GM19397 (cell line): ENCODE results near the gene CATSPERD.

Source experiments
- ATAC-seq: cut with Tn5 transposase; IDR thresholded peaks from one replicate; pipeline ENCODE4 v1.9.1; 2021; ENCODE audit warnings: mild to moderate bottlenecking, moderate library complexity; ENCODE audit not compliant: unreplicated experiment

CATSPERD gene

GRCh38 chr19:5784581-5785147 lies 64.2 kb downstream of the CATSPERD start, which contains the start of gene PRR22:
Gene PRR22 (minus strand): TSS chr19:5784746. CDS start chr19:5784660, 86 bp downstream.
- no peak for ATAC-seq

GRCh38 chr19:5785423-5785822 lies 65.0 kb downstream of the CATSPERD start:
- no peak for ATAC-seq

DNA sequence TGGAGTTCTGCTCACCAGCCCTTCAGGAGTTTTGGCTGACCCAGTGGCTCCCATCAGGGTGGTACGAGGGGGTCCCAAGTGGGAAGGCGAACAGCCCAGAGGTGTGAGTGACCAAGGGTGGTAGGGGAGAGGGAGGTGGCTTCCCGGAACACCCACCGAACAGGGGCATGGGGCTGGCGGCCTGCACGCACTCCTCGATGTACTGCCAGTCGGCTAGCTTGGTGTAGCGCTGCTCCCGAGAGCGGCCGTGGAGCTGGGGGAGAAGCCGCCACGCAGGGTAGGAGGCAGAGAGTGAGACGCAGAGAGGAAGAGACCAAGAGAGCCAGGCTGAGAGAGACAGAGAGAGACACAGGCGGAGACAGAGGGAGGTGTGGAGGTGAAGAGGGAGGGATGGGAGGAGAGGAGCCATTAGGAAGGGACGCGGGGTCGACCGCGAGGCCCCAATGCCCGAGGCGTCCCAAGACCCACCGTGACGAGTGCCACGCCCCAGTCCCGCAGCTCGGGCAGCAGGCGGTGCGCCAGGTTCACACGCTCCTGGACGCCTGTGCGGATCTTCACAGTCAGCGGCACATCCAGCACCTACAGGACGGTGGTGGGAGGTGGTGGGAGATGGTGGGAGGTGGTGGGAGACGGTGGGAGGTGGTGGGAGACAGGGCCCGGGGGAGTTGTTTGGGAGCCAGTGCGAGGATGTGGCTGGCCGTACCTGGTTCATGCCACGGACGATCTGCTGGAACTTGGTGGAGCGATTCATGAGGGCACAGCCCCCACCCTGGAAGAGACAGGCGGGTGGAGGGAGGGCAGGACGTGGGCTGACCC lies 66.4 kb downstream of the CATSPERD start:
- no peak for ATAC-seq

DNA sequence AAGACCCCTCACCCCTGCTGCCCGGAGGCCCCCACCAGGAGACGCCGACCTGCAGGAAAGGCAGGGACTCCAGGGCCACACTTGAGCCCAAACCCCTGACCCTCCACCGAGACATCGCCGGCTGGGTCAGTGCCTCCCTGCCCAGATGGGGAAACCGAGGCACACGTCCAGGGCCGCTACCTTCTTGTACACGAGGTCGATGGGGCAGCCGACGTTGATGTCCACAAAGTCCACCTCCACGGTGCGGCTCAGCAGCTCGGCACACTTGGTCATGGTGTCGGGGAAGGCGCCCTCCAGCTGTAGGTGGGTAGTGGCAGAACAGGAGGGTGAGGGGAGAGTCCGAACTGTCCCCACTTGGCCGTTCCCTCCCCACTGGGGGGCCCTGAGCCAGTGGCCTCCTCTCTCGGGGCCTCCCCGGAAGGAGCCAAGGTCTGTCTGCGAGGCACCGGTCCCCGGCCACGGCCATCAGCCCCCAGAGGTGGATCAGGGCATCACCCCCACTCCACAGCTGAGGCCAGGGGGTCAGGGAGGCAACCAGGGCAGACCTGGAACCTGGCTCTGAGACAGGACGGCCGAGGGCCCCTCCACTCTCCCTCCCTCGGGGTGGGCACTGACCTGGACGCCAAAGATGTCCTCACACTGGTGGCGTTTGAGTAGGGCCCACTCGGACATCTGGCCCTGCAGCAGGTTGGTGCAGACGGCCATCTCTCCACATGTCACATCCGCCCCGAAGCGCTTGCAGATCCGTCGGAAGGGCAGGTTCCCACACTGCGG lies 67.2 kb downstream of the CATSPERD start:
- no peak for ATAC-seq

GRCh38 chr19:5788422-5788821 lies 68.0 kb downstream of the CATSPERD start:
- ATAC-seq: no peak

DNA sequence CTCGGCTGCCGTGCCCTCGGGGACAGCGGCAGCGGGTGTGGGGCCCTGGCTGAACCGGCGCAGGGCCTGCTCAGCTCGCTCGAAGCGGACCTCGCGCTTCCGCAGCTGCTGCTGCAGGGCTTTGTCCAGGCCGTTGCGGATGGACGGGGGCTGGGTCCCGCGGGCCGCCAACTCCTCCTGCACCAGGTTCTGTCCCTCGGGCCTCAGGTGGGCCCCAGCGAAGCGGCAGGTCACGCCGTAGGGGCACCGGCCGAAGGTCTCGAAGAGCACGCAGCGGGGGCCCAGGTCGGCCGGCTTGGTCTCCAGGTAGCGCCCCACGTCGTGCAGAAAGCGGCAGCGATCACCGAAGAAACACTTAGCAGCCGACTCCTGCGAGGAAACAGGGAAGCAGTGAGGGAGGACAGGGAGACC lies 68.9 kb downstream of the CATSPERD start:
- ATAC-seq: no peak

DNA sequence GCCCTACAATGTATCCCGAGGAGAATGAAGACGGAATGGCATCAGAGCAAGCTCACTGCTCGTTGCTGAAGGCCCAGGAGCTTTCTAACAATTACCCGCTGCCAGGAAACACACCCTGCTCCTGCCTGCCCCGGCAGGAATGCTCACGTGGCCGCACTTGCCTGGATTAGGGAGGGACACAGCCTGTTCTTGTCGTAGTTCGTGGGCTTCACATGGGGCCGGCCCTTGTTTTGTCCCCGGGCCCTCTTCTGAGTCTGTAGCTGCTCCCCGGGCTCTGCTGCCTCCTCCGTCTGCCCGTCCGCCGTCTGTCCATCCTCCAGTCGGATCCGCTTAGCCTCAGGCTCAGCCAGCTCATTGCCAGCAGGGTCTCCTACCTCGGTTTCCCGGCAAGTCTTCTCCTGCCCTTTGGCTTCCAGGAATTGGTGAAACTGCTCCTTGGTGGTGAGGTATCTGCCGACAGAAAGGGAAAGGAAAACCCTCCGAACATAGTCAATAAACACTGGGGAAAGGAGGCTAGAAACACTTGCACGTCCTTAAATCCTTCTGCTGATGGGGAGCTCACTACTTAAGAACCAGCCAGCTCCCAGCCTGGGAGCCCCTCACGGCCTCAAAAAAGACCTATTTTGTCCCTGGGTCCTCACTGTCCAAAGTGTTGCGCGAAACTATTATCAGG lies 69.6 kb downstream of the CATSPERD start:
- no peak for ATAC-seq

GRCh38 chr19:5790559-5791520 lies 70.4 kb downstream of the CATSPERD start, which contains the start of gene DUS3L:
Gene DUS3L (minus strand): TSS chr19:5791163. CDS start chr19:5791141, 22 bp downstream.
- peak; percentile 90 for ATAC-seq

DNA sequence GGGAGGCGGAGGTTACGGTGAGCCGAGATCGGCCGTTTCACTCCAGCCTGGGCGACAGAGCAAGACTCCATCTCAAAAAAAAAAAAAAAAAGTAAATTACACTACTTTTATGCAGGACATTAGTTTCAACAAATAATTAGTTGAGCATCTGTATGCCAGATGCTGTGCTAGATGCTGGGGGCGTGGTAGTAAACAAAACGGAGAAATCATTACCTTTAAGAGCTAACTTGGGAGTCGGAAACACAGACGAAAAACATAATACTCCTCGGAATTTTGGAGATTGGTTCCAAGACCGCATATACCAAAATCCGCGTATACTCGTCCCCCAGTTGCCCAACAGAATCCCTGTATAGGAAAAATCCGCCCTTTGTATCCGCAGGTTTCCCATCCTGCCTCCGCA lies 71.8 kb downstream of the CATSPERD start:
- no peak for ATAC-seq

DNA sequence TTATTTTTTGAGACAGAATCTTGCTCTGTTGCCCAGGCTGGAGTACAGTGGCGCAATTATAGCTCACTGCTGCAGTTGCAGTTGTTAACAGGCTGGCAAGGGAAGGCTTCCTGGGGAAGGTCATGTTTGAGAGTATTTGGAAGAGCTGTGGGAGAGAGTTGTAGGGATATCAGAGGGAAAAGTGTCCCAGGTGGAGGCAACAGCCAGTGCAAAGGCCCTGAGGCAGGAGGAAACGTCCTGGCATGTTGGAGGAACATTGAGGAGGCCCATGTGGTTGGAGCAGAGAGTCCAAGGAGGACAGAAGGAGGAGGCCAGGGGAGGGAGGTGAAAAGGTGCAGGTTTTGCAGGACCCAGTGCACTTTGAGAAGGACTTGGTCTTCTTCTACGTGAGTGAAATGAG lies 72.8 kb downstream of the CATSPERD start:
- ATAC-seq: no peak

- ATAC-seq: no peak
Measured at GRCh38 chr19:5795382-5795919, 75.0 kb downstream of the CATSPERD start.

DNA sequence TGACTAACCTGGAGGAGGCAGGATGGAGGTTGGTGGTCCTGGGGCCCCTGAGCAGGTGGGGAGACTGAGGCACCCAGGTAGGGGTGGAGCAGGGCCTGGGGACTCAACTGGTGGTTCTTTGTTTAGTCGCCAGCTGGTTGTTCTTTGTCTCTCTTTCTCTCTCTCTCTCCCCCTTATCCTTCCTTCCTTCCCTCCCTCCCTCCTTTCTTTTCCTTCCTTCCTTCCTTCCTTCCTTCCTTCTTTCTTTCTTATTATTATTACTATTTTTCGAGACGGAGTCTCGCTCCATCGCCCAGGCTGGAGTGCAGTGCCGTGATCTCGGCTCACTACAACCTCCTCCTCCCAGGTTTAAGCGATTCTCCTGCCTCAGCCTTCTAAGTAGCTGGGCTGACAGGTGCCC lies 77.8 kb downstream of the CATSPERD start:
- ATAC-seq: no peak

DNA sequence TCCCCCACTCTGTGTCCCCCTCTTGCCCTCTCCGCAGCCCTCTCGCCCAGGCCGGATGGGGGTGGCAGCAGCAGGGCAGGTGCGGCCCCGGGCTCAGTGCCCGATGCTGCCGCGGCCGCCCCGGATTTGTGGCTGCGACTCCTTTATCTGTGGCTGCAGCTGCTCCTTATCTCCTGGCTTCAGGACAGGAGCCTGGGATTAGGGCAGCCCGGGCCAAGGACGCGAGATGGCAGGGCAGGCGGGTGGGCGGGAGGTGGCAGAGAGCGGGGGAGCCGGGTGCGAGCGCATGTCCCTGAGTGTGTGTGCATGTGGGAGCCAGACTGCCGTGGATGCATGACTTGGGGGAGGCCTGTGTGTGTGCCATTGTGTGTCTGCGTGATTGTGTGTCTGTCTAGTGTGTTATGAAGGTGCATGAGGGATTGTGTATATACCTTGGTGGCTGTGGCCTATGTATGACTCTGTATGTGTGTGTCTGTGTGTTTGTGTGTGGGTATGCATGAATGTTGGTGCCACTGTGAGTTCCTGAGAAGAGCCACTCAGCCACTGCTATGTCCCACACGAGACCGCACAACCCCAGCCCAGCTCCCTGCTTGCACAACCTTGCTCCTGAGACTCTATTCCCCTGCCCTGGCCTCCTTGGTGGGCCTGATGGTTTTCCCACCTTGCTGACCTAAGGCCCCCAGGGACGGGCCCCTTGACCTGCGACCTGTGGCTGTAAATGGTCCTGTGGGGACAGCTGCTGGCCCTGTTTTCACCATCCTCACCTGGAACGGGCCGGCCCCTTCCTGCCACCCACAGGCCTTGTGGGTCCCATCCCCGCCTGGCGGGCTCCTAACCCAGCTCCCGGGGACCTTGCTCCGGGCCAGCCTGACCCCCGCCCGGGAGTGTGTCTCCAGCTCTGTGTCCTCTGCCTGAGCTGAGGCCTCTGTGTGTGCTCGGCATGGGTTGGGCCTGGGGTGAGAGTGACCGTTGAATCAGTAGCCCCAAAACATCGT lies 79.1 kb downstream of the CATSPERD start:
- no peak for ATAC-seq

DNA sequence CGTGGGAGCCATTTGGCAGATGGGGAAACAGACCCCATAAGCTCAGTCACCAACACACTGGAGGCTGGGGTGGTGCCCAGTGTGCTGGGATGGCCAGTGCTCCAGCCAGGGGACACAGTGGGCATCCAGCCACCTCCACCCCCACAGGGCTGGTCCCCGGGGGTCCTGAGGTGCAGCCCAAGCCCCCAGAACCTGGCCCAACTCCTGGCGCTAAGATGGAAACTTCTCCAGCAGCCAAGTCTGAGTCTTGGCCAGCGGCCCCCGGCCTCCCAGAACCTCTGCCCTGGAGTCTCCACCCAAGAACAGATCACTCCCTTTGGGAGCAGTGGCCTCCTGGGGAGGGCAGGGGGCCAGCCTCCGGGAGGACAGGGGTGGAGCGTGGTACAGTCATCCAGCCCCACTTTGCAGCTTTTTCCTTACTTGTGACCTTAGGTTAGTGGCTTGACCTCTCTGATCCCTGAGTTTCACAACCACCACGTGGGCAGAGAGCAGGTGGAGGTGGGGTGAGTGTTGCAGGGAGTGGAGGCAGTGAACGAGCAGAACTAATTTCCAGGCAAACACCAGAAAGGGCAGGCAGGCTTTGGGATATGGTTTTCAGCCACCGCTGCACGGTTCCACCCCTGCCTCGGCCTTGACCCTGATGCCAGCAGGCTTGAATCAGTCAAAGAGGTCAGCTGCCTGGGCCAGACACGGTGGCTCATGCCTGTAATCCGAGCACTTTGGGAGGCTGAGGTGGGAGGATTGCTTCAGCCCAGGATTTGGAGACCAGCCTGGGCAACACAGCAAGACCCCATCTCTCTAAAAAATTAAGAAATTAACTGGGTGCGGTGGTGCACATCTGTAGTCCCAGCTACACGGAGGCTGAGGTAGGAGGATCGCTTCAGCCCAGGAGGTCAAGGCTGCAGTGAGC lies 80.2 kb downstream of the CATSPERD start:
- no peak for ATAC-seq

- ATAC-seq: no peak
Measured at GRCh38 chr19:5801796-5802619, 81.6 kb downstream of the CATSPERD start.

- ATAC-seq: no peak
Measured at GRCh38 chr19:5803441-5803751, 83.0 kb downstream of the CATSPERD start.
